ENCODE data around the gene USP17L29. TPM values are rescaled to one million over a fixed set of nuclear protein-coding genes. Genes with fewer than 3 reads are reported as not detected.

USP17L29 gene
- not detected in 2 replicates for total RNA-seq

DNA sequence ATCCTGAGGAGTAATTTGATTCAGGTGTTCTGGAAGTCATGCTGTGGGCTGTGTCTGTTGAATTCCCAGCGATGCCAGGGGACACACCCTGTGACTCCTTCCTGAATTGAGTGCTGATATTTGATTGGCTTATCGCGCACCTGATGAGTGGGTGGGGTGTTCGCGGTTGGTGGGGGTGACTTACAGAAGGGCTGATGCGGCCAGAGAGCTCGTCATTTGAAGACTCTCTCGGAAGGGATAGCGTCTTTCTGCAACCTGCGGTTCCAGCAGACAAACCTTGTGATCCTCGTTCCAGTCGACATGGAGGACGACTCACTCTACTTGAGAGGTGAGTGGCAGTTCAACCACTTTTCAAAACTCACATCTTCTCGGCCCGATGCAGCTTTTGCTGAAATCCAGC, at the start of gene USP17L29:
Gene USP17L29, plus strand, starts transcription at position 301 of the 400 bp plus-strand sequence. Its CDS starts 0 bp downstream, at position 301.

DNA sequence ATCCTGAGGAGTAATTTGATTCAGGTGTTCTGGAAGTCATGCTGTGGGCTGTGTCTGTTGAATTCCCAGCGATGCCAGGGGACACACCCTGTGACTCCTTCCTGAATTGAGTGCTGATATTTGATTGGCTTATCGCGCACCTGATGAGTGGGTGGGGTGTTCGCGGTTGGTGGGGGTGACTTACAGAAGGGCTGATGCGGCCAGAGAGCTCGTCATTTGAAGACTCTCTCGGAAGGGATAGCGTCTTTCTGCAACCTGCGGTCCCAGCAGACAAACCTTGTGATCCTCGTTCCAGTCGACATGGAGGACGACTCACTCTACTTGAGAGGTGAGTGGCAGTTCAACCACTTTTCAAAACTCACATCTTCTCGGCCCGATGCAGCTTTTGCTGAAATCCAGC, 28.6 kb upstream of the USP17L29 start, which contains the start of gene USP17L24:
Gene USP17L24, plus strand, starts transcription at position 301 of the 400 bp plus-strand sequence. Its CDS starts 0 bp downstream, at position 301.

GRCh38 chr4:9329611-9330010, 23.8 kb upstream of the USP17L29 start, which contains the start of gene USP17L25:
Gene USP17L25 (plus strand): TSS chr4:9329911. CDS start chr4:9329911, 0 bp downstream.

DNA sequence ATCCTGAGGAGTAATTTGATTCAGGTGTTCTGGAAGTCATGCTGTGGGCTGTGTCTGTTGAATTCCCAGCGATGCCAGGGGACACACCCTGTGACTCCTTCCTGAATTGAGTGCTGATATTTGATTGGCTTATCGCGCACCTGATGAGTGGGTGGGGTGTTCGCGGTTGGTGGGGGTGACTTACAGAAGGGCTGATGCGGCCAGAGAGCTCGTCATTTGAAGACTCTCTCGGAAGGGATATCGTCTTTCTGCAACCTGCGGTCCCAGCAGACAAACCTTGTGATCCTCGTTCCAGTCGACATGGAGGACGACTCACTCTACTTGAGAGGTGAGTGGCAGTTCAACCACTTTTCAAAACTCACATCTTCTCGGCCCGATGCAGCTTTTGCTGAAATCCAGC, 19.1 kb upstream of the USP17L29 start, which contains the start of gene USP17L26:
Gene USP17L26, plus strand, starts transcription at position 301 of the 400 bp plus-strand sequence. Its CDS starts 0 bp downstream, at position 301.

GRCh38 chr4:9339103-9339502, 14.3 kb upstream of the USP17L29 start, which contains the start of gene USP17L5:
Gene USP17L5 (plus strand): TSS chr4:9339403. CDS start chr4:9339403, 0 bp downstream.

GRCh38 chr4:9343848-9344247, 9.6 kb upstream of the USP17L29 start, which contains the start of gene USP17L27:
Gene USP17L27 (plus strand): TSS chr4:9344148. CDS start chr4:9344148, 0 bp downstream.

DNA sequence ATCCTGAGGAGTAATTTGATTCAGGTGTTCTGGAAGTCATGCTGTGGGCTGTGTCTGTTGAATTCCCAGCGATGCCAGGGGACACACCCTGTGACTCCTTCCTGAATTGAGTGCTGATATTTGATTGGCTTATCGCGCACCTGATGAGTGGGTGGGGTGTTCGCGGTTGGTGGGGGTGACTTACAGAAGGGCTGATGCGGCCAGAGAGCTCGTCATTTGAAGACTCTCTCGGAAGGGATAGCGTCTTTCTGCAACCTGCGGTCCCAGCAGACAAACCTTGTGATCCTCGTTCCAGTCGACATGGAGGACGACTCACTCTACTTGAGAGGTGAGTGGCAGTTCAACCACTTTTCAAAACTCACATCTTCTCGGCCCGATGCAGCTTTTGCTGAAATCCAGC, 4.8 kb upstream of the USP17L29 start, which contains the start of gene USP17L28:
Gene USP17L28, plus strand, starts transcription at position 301 of the 400 bp plus-strand sequence. Its CDS starts 0 bp downstream, at position 301.

GRCh38 chr4:9362829-9363228, 9.4 kb downstream of the USP17L29 start, which contains the start of gene USP17L30:
Gene USP17L30 (plus strand): TSS chr4:9363129. CDS start chr4:9363129, 0 bp downstream.

Other genes with a start within 250 kb of the USP17L29 start
- not detected in 2 replicates for gene FAM90A26, start 183.2 kb upstream of the USP17L29 start, total RNA-seq
- gene USP17L10, start 143.0 kb upstream of the USP17L29 start, total RNA-seq = not detected in 2 replicates
- gene USP17L11, start 138.2 kb upstream of the USP17L29 start, total RNA-seq = not detected in 2 replicates
- not detected in 2 replicates for gene USP17L12, start 133.5 kb upstream of the USP17L29 start, total RNA-seq
- gene USP17L13, start 128.7 kb upstream of the USP17L29 start, total RNA-seq = not detected in 2 replicates
- gene USP17L15, start 119.3 kb upstream of the USP17L29 start, total RNA-seq = not detected in 2 replicates
- not detected in 2 replicates for gene USP17L17, start 109.8 kb upstream of the USP17L29 start, total RNA-seq
- not detected in 2 replicates for gene USP17L18, start 105.0 kb upstream of the USP17L29 start, total RNA-seq
- not detected in 2 replicates for gene USP17L19, start 100.3 kb upstream of the USP17L29 start, total RNA-seq
- gene USP17L20, start 95.5 kb upstream of the USP17L29 start, total RNA-seq = not detected in 2 replicates
- not detected in 2 replicates for gene USP17L21, start 90.8 kb upstream of the USP17L29 start, total RNA-seq
- gene USP17L22, start 86.0 kb upstream of the USP17L29 start, total RNA-seq = not detected in 2 replicates
- not detected in 2 replicates for gene USP17L24, start 28.5 kb upstream of the USP17L29 start, total RNA-seq
- gene USP17L25, start 23.7 kb upstream of the USP17L29 start, total RNA-seq = not detected in 2 replicates
- gene USP17L26, start 19.0 kb upstream of the USP17L29 start, total RNA-seq = not detected in 2 replicates
- gene USP17L5, start 14.2 kb upstream of the USP17L29 start, total RNA-seq = not detected in 2 replicates
- not detected in 2 replicates for gene USP17L27, start 9.5 kb upstream of the USP17L29 start, total RNA-seq
- gene USP17L28, start 4.7 kb upstream of the USP17L29 start, total RNA-seq = not detected in 2 replicates
- not detected in 2 replicates for gene USP17L30, start 9.5 kb downstream of the USP17L29 start, total RNA-seq
- not detected in 2 replicates for gene DEFB131A, start 90.8 kb downstream of the USP17L29 start, total RNA-seq

Measured in tracheal epithelial cell (primary cell).